Measurements from ENCODE around the gene OTUB1.

DNA sequence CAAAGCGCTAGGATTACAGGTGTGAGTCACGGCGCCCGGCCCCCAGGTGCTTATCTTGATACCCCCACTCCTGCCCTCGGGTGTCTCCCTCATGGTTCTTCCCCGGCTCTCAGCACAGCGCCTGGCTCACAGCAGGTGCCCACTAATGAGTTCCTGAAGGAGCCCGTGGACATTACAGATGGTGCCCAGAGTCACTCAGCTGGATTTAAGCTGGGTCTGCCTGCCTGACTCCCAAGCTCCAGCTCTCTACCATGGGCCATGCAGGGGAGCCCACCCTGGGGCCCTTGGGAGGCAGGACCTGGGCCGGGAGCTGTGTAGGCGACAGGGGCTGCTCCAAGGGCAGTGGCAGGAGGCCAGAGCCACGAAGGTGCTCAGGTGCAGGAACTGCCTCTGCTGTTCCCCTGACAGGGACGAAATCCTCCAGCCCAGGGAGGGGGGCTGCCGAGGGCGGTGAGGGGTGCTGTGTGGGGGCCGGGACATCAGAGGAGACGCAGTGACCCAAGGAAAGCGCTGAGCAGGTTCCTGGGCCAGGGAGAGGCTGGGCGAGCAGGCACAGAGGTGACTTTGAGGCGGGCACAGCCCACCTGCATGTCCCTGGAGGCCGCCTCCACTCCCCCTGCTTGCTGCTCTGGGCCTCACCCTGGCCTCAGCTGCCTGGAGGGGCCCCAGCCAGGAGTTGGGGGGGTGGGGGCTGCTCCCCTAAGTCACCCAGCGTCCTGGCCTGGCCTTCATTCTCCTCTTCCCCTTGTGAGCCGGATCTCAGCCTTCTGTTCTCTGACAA lies 34.9 kb downstream of the OTUB1 start:
- TF ChIP-seq SKI (IDR thresholded peaks at IDR 0.05; ENCODE audit: partially characterized antibody) = no peak
- TF ChIP-seq TARDBP (CRISPR knock-in tag; IDR thresholded peaks at IDR 0.05) = no peak
- TF ChIP-seq, protein P1, sequence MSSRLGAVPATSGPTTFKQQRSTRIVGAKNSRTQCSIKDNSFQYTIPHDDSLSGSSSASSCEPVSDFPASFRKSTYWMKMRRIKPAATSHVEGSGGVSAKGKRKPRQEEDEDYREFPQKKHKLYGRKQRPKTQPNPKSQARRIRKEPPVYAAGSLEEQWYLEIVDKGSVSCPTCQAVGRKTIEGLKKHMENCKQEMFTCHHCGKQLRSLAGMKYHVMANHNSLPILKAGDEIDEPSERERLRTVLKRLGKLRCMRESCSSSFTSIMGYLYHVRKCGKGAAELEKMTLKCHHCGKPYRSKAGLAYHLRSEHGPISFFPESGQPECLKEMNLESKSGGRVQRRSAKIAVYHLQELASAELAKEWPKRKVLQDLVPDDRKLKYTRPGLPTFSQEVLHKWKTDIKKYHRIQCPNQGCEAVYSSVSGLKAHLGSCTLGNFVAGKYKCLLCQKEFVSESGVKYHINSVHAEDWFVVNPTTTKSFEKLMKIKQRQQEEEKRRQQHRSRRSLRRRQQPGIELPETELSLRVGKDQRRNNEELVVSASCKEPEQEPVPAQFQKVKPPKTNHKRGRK (CRISPR knock-in tag; IDR thresholded peaks at IDR 0.05) = no peak
- no peak for TF ChIP-seq BCL6 (CRISPR knock-in tag; IDR thresholded peaks at IDR 0.05)
- TF ChIP-seq ZNF367 (CRISPR knock-in tag; IDR thresholded peaks at IDR 0.05; ENCODE audit: borderline replicate concordance) = no peak
- no peak for TF ChIP-seq SMAD1 (CRISPR knock-in tag; IDR thresholded peaks at IDR 0.05; ENCODE audit: borderline replicate concordance, low read depth)
- no peak for TF ChIP-seq POLR2A (IDR thresholded peaks at IDR 0.05; ENCODE audit: insufficient read depth in 1 of 2, low read depth in 2 of 2, low read length in 2 of 2)
- TF ChIP-seq, protein P2, sequence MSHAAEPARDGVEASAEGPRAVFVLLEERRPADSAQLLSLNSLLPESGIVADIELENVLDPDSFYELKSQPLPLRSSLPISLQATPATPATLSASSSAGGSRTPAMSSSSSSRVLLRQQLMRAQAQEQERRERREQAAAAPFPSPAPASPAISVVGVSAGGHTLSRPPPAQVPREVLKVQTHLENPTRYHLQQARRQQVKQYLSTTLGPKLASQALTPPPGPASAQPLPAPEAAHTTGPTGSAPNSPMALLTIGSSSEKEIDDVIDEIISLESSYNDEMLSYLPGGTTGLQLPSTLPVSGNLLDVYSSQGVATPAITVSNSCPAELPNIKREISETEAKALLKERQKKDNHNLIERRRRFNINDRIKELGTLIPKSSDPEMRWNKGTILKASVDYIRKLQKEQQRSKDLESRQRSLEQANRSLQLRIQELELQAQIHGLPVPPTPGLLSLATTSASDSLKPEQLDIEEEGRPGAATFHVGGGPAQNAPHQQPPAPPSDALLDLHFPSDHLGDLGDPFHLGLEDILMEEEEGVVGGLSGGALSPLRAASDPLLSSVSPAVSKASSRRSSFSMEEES (CRISPR knock-in tag; IDR thresholded peaks at IDR 0.05) = no peak
- no peak for TF ChIP-seq JUN (CRISPR knock-in tag; IDR thresholded peaks at IDR 0.05)
- TF ChIP-seq, protein P3, sequence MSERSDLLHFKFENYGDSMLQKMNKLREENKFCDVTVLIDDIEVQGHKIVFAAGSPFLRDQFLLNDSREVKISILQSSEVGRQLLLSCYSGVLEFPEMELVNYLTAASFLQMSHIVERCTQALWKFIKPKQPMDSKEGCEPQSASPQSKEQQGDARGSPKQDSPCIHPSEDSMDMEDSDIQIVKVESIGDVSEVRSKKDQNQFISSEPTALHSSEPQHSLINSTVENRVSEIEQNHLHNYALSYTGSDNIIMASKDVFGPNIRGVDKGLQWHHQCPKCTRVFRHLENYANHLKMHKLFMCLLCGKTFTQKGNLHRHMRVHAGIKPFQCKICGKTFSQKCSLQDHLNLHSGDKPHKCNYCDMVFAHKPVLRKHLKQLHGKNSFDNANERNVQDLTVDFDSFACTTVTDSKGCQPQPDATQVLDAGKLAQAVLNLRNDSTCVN (CRISPR knock-in tag; IDR thresholded peaks at IDR 0.05; ENCODE audit: borderline replicate concordance) = no peak
- no peak for TF ChIP-seq GABPB1 (CRISPR knock-in tag; IDR thresholded peaks at IDR 0.05)
